Fibroblast of skin of scalp (primary cell): ENCODE data around the gene TRIM69.

Experiments used
- DNase-seq: peaks from one replicate; pipeline ENCODE4 v3.0.0-alpha.2; 2013

Gene TRIM69

GRCh38 chr15:44810237-44810636 lies 73.9 kb downstream of the TRIM69 start:
- no peak for DNase-seq

- no peak for DNase-seq
Measured at GRCh38 chr15:44811337-44811736, 75.0 kb downstream of the TRIM69 start.

DNA sequence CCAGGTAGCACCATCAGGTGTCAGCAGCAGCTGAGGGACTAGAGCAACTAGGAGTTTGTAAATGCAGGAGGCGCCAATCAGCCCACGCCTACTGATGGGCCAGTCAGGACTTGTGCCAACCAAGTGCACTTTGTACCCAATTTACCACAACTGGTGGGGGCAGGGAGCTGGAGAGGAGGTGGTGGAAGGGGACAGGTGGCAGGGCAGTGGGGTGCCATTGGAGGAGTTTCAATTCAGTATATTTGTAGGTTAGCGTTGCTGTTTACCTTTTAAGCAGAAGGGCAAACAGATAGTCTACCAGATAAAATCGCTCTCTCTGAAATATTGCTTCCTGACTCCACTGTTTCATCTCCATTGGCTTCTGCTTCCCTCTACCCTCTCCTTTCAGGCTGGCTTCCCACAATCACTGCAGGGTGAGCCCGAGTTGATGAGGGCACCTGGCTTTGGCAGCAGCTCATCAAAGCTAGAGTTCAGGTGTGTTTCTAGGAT lies 75.7 kb downstream of the TRIM69 start:
- no peak for DNase-seq

DNA sequence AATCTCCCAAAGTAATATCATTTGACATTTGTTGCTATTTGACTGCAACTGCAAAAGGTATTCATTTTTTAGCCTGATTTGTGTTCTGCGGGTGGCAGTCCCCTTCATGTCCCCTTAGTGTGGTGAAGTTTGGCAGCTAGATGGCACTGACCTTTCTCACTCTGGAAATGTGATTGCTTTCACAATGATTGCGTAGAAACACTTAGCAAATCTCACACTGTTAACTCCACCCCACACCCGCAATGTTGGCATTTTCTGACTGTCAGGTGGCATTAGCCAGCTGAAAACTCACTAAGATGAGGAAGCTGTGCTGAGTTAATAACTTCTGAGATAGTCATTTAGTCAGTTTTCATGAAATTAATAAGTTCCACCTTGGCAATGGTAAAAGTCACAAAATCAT lies 76.9 kb downstream of the TRIM69 start:
- no peak for DNase-seq
